IPS-20b (cell line): ENCODE measurements around the gene WNT11.

Experiments
- H3K27ac ChIP-seq: one replicate; pipeline ENCODE4 v1.5.1; 2013; ENCODE audit warnings: low read length
- H3K27me3 ChIP-seq: 2 replicates; pipeline ENCODE4 v1.6.1; 2013; ENCODE audit warnings: mild to moderate bottlenecking, low read length, inconsistent platforms; ENCODE audit not compliant: insufficient read depth
- H3K36me3 ChIP-seq: 2 replicates; pipeline ENCODE4 v1.6.1; 2013; ENCODE audit warnings: low read depth, mild to moderate bottlenecking, inconsistent platforms, low read length, moderate library complexity; ENCODE audit not compliant: insufficient read depth
- H3K4me1 ChIP-seq: 2 replicates; pipeline ENCODE4 v1.6.1; 2013; ENCODE audit warnings: mild to moderate bottlenecking, control low read depth, inconsistent platforms, low read length, moderate library complexity; ENCODE audit not compliant: insufficient read depth
- H3K4me3 ChIP-seq: 2 replicates; pipeline ENCODE4 v1.5.1; 2013; ENCODE audit warnings: mild to moderate bottlenecking, low read length, inconsistent platforms
- H3K9ac ChIP-seq: 2 replicates; pipeline ENCODE4 v1.6.1; 2013; ENCODE audit warnings: low read depth, mild to moderate bottlenecking, inconsistent platforms, low read length, moderate library complexity
- H3K9me3 ChIP-seq: 2 replicates; pipeline ENCODE4 v1.6.1; 2013; ENCODE audit warnings: mild to moderate bottlenecking, low read depth, low read length, inconsistent platforms; ENCODE audit not compliant: insufficient read depth

WNT11 gene

GRCh38 chr11:76163289-76163880, 42.9 kb downstream of the WNT11 start:
- H3K36me3 ChIP-seq: no peaks in the 10 kb centered on the region
- H3K4me3 ChIP-seq: no peak overlapping the region
- H3K4me1 ChIP-seq: no peaks in the 10 kb centered on the region
- H3K27me3 ChIP-seq: peaks cover 25% of the 10 kb centered on the region
- H3K9ac ChIP-seq: no peak overlapping the region
- H3K27ac ChIP-seq: no peak overlapping the region
- no peaks in the 10 kb centered on the region for H3K9me3 ChIP-seq

- no peaks in the 10 kb centered on the region for H3K36me3 ChIP-seq
- H3K9ac ChIP-seq: no peak overlapping the region
- H3K27me3 ChIP-seq: peaks cover 24% of the 10 kb centered on the region
- H3K27ac ChIP-seq: no peak overlapping the region
- no peaks in the 10 kb centered on the region for H3K4me1 ChIP-seq
- H3K4me3 ChIP-seq: no peak overlapping the region
- no peaks in the 10 kb centered on the region for H3K9me3 ChIP-seq
These were observed 43.7 kb downstream of the WNT11 start for GRCh38 chr11:76162336-76163288.

- H3K36me3 ChIP-seq: no peaks in the 10 kb centered on the region
- no peaks in the 10 kb centered on the region for H3K9me3 ChIP-seq
- H3K27me3 ChIP-seq: peaks cover 12% of the 10 kb centered on the region
- no peaks in the 10 kb centered on the region for H3K4me1 ChIP-seq
- no peak overlapping the region for H3K9ac ChIP-seq
- H3K4me3 ChIP-seq: no peak overlapping the region
- H3K27ac ChIP-seq: no peak overlapping the region
These were observed 44.9 kb downstream of the WNT11 start for GRCh38 chr11:76161261-76161961.

GRCh38 chr11:76160856-76161255, 45.4 kb downstream of the WNT11 start:
- peaks cover 6% of the 10 kb centered on the region for H3K27me3 ChIP-seq
- H3K9me3 ChIP-seq: no peaks in the 10 kb centered on the region
- no peak overlapping the region for H3K27ac ChIP-seq
- no peaks in the 10 kb centered on the region for H3K36me3 ChIP-seq
- no peak overlapping the region for H3K4me3 ChIP-seq
- H3K9ac ChIP-seq: no peak overlapping the region
- H3K4me1 ChIP-seq: no peaks in the 10 kb centered on the region

- Histone ChIP-seq H3K36me3 (no peaks in the 10 kb centered on the region), H3K4me3 (no peak overlapping the region), H3K4me1 (no peaks in the 10 kb centered on the region), H3K9ac (no peak overlapping the region), H3K27ac (no peak overlapping the region), H3K27me3 (no peaks in the 10 kb centered on the region; the same call in 1 of the 2 replicates), H3K9me3 (no peaks in the 10 kb centered on the region)
These were observed 46.2 kb downstream of the WNT11 start for GRCh38 chr11:76159983-76160661.

GRCh38 chr11:76159303-76159937, 46.9 kb downstream of the WNT11 start:
- no peaks in the 10 kb centered on the region for H3K36me3 ChIP-seq
- no peak overlapping the region for H3K4me3 ChIP-seq
- no peak overlapping the region for H3K9ac ChIP-seq
- H3K9me3 ChIP-seq: no peaks in the 10 kb centered on the region
- H3K27me3 ChIP-seq: 0 out of 2 replicates have a peak, but pooled peaks cover 3% of the 10 kb centered on the region
- H3K27ac ChIP-seq: no peak overlapping the region
- H3K4me1 ChIP-seq: no peaks in the 10 kb centered on the region

- Histone ChIP-seq H3K27ac (no peak overlapping the region), H3K27me3 (0 out of 2 replicates have a peak, but pooled peaks cover 4% of the 10 kb centered on the region), H3K9me3 (no peaks in the 10 kb centered on the region), H3K4me3 (no peak overlapping the region), H3K36me3 (no peaks in the 10 kb centered on the region), H3K4me1 (no peaks in the 10 kb centered on the region), H3K9ac (no peak overlapping the region)
These were observed 47.7 kb downstream of the WNT11 start for GRCh38 chr11:76158394-76159302.

GRCh38 chr11:76157891-76158290, 48.4 kb downstream of the WNT11 start:
- Histone ChIP-seq H3K27ac (no peak overlapping the region), H3K4me3 (no peak overlapping the region), H3K4me1 (peaks cover 4% of the 10 kb centered on the region; the same call in 1 of the 2 replicates), H3K9ac (no peak overlapping the region), H3K27me3 (peaks cover 11% of the 10 kb centered on the region), H3K36me3 (no peaks in the 10 kb centered on the region), H3K9me3 (no peaks in the 10 kb centered on the region)

GRCh38 chr11:76156971-76157427, 49.3 kb downstream of the WNT11 start:
- H3K27ac ChIP-seq: no peak overlapping the region
- H3K4me3 ChIP-seq: no peak overlapping the region
- no peak overlapping the region for H3K9ac ChIP-seq
- peaks cover 4% of the 10 kb centered on the region; the same call in 1 of the 2 replicates for H3K4me1 ChIP-seq
- H3K36me3 ChIP-seq: no peaks in the 10 kb centered on the region
- no peaks in the 10 kb centered on the region for H3K9me3 ChIP-seq
- H3K27me3 ChIP-seq: peaks cover 18% of the 10 kb centered on the region

GRCh38 chr11:76155500-76156227, 50.6 kb downstream of the WNT11 start:
- H3K9ac ChIP-seq: no peak overlapping the region
- peaks cover 4% of the 10 kb centered on the region; the same call in 1 of the 2 replicates for H3K4me1 ChIP-seq
- H3K36me3 ChIP-seq: no peaks in the 10 kb centered on the region
- peaks cover 29% of the 10 kb centered on the region for H3K27me3 ChIP-seq
- H3K4me3 ChIP-seq: no peak overlapping the region
- H3K9me3 ChIP-seq: no peaks in the 10 kb centered on the region
- no peak overlapping the region for H3K27ac ChIP-seq
